Measurements from ENCODE around the gene RANBP3.

GRCh38 chr19:5957170-5957569, 20.8 kb downstream of the RANBP3 start:
- TF ChIP-seq CTCF (conservative IDR thresholded peaks at IDR 0.05) (no peak), EZH2 (IDR thresholded peaks at IDR 0.05; ENCODE audit: low read depth) (no peak)

Measured in PC-9 (cell line).